ENCODE results near the gene GPR156. TPM values are rescaled to one million over a fixed set of nuclear protein-coding genes. Genes with fewer than 3 reads are reported as not detected.
"Not testable (repeated sequence)": the region's sequence is repeated elsewhere in the genome, so short reads cannot be mapped to it uniquely, and the experiment has no call there.

GPR156 gene
- total RNA-seq, 1 experiment from 2014 or later = 2.8 TPM

DNA sequence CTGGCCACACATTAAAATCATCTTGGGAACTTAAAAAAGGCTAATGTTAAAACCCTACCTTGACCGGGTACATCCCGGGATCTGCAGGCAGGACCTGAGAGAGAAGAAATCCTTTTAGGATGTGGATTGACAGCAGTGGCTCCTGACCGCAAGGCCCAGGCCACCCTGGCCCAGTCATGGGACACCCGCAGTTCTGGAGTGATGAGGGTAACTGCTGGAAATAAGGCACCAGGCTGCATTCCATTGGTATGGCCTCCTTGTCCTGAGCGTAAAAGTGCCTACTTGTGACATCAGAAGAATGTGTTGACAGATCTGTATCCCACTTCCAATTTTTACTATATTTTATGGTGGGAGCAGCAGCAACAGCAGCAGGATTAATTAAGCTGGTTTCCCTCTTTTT, 127.3 kb downstream of the GPR156 start:
- CTCF ChIA-PET = interaction anchor here (0.5 kb wide), 1 partner anchor 192 kb away, joined by 6 read pairs; no protein-coding TSS in a partner anchor
- Histone ChIP-seq H4K20me1 (ENCODE audit: insufficient read depth) (no peaks in the 10 kb centered on the region), H3K79me2 (ENCODE audit: low read depth) (no peaks in the 10 kb centered on the region), H3K27me3 (ENCODE audit: insufficient read depth, low read depth) (no peaks in the 10 kb centered on the region), H2AFZ (no peak overlapping the region), H3K27ac (no peak overlapping the region), H3K4me2 (no peak overlapping the region), H3K9me3 (ENCODE audit: insufficient read depth, low read depth) (peaks cover 20% of the 10 kb centered on the region; the same call in 1 of the 2 replicates), H3K4me3 (no peak overlapping the region), H3F3A (ENCODE audit: insufficient read depth, low read depth) (peaks cover 42% of the 10 kb centered on the region), H3K9me2 (ENCODE audit: insufficient read depth) (no peaks in the 10 kb centered on the region), H3K4me1 (replicated peaks; ENCODE audit: insufficient read depth) (peaks cover 59% of the 10 kb centered on the region), H3K36me3 (ENCODE audit: low read depth) (no peaks in the 10 kb centered on the region)
- POLR2A ChIA-PET (ENCODE audit: unreplicated experiment) = no interaction called here
- no peak for DNase-seq
- BruUV-seq (replicated peaks) = no TSS peak
- intact Hi-C loops (cut with micrococcal nuclease; ENCODE audit: unreplicated experiment) = no loop called here
- TF ChIP-seq, protein P1, sequence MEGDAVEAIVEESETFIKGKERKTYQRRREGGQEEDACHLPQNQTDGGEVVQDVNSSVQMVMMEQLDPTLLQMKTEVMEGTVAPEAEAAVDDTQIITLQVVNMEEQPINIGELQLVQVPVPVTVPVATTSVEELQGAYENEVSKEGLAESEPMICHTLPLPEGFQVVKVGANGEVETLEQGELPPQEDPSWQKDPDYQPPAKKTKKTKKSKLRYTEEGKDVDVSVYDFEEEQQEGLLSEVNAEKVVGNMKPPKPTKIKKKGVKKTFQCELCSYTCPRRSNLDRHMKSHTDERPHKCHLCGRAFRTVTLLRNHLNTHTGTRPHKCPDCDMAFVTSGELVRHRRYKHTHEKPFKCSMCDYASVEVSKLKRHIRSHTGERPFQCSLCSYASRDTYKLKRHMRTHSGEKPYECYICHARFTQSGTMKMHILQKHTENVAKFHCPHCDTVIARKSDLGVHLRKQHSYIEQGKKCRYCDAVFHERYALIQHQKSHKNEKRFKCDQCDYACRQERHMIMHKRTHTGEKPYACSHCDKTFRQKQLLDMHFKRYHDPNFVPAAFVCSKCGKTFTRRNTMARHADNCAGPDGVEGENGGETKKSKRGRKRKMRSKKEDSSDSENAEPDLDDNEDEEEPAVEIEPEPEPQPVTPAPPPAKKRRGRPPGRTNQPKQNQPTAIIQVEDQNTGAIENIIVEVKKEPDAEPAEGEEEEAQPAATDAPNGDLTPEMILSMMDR (conservative IDR thresholded peaks at IDR 0.05) = no peak
- TF ChIP-seq EZH2 (IDR thresholded peaks at IDR 0.05; ENCODE audit: low read depth) = no peak

DNA sequence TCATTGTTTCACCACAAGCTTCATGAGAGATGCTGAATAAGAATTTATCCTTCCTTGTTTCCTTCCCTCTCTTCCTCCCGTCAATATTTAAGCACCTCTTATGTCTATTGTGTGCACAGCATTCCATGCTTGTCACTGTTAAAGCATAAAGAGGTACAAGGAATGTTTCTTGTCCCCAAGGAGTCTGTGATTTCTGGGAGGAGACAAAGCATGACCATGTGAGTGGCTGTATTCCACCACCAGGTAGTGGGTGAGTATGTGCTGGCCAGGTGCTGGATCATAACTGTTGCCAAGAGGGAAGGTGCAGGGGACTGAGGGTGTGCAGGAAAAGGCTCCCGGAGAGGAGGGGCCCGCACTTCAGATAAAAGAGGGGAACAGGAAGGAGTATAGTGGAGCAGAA, 127.9 kb downstream of the GPR156 start:
- Histone ChIP-seq H3K79me2 (ENCODE audit: low read depth) (no peaks in the 10 kb centered on the region), H3K27ac (no peak overlapping the region), H3K4me3 (no peak overlapping the region), H3F3A (ENCODE audit: insufficient read depth, low read depth) (peaks cover 47% of the 10 kb centered on the region), H2AFZ (no peak overlapping the region), H3K9me2 (ENCODE audit: insufficient read depth) (no peaks in the 10 kb centered on the region), H3K27me3 (ENCODE audit: insufficient read depth, low read depth) (no peaks in the 10 kb centered on the region), H3K9me3 (ENCODE audit: insufficient read depth, low read depth) (peaks cover 20% of the 10 kb centered on the region; the same call in 1 of the 2 replicates), H3K4me1 (replicated peaks; ENCODE audit: insufficient read depth) (peaks cover 59% of the 10 kb centered on the region), H3K4me2 (no peak overlapping the region), H3K36me3 (ENCODE audit: low read depth) (no peaks in the 10 kb centered on the region), H4K20me1 (ENCODE audit: insufficient read depth) (no peaks in the 10 kb centered on the region)
- intact Hi-C loops (cut with micrococcal nuclease; ENCODE audit: unreplicated experiment) = no loop called here
- POLR2A ChIA-PET (ENCODE audit: unreplicated experiment) = no interaction called here
- BruUV-seq (replicated peaks) = no TSS peak
- CTCF ChIA-PET = no interaction called here
- no peak for DNase-seq
- TF ChIP-seq, protein P1 (conservative IDR thresholded peaks at IDR 0.05) = no peak
- TF ChIP-seq EZH2 (IDR thresholded peaks at IDR 0.05; ENCODE audit: low read depth) = no peak

DNA sequence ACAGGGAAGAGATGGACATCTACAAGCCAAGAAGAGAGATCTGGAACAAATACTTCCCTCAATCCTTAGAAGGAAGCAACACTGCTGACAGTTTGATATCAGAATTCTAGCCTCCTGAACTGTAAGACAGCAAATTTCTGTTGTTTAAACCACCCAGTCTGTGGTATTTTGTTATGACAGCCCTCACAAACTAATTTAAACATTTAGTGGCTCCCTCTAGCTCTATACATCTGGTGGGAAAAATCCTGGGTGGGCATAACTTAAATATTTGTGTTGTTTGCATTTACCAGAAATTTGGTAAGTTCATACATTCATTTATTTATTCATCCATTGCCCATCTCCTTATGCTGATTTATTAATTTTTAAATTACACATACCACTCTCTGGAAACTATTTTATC, 128.3 kb downstream of the GPR156 start:
- Histone ChIP-seq H3K27ac (no peak overlapping the region), H3K27me3 (ENCODE audit: insufficient read depth, low read depth) (no peaks in the 10 kb centered on the region), H3K4me1 (replicated peaks; ENCODE audit: insufficient read depth) (peaks cover 59% of the 10 kb centered on the region), H3K4me2 (no peak overlapping the region), H3F3A (ENCODE audit: insufficient read depth, low read depth) (peaks cover 49% of the 10 kb centered on the region), H4K20me1 (ENCODE audit: insufficient read depth) (no peaks in the 10 kb centered on the region), H3K4me3 (no peak overlapping the region), H3K79me2 (ENCODE audit: low read depth) (no peaks in the 10 kb centered on the region), H3K9me3 (ENCODE audit: insufficient read depth, low read depth) (peaks cover 20% of the 10 kb centered on the region; the same call in 1 of the 2 replicates), H3K36me3 (ENCODE audit: low read depth) (no peaks in the 10 kb centered on the region), H2AFZ (no peak overlapping the region), H3K9me2 (ENCODE audit: insufficient read depth) (no peaks in the 10 kb centered on the region)
- no peak for DNase-seq
- ChIA-PET CTCF (no interaction called here), POLR2A (ENCODE audit: unreplicated experiment) (no interaction called here)
- intact Hi-C loops (cut with micrococcal nuclease; ENCODE audit: unreplicated experiment) = no loop called here
- TF ChIP-seq, protein P1 (conservative IDR thresholded peaks at IDR 0.05) = no peak
- no peak for TF ChIP-seq EZH2 (IDR thresholded peaks at IDR 0.05; ENCODE audit: low read depth)
- no TSS peak for BruUV-seq (replicated peaks)

DNA sequence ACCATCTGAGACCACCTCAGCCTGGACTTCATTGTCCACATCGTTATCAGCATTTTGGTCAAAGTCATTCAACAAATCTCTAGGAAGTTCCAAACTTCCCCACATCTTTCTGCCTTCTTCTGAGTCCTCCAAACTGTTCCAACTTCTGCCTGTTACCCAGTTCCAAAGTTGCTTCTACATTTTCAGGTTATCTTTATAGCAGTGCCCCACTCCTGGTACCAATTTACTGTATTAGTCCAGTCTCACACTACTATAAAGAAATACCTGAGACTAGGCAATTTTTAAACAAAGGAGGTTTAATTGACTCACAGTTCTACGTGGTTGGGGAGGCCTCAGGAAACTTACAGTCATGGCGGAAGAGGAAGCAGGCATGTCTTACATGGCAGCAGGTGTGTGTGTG, 129.3 kb downstream of the GPR156 start:
- BruUV-seq (replicated peaks); H3K4me2 ChIP-seq; H3K27me3 ChIP-seq (ENCODE audit: insufficient read depth, low read depth); H4K20me1 ChIP-seq (ENCODE audit: insufficient read depth); H3K9me2 ChIP-seq (ENCODE audit: insufficient read depth); intact Hi-C loops (cut with micrococcal nuclease; ENCODE audit: unreplicated experiment); POLR2A ChIA-PET (ENCODE audit: unreplicated experiment); CTCF ChIA-PET; H3K79me2 ChIP-seq (ENCODE audit: low read depth); H3K4me3 ChIP-seq; DNase-seq; H3K27ac ChIP-seq; H3K36me3 ChIP-seq (ENCODE audit: low read depth); H2AFZ ChIP-seq: not testable (repeated sequence)
- peaks cover 55% of the 10 kb centered on the region for H3K4me1 ChIP-seq (replicated peaks; ENCODE audit: insufficient read depth)
- peaks cover 20% of the 10 kb centered on the region; the same call in 1 of the 2 replicates for H3K9me3 ChIP-seq (ENCODE audit: insufficient read depth, low read depth)
- H3F3A ChIP-seq (ENCODE audit: insufficient read depth, low read depth) = peaks cover 44% of the 10 kb centered on the region

Data from PC-9 (cell line).